Stimulated activated CD8-positive, alpha-beta memory T cell treated with anti-CD3 and anti-CD28 coated beads, Interleukin-4, amount 100 ng/mL, for 24 hours (primary cell): ENCODE data around the gene BLMH.
A peak's percentile ranks its signal among the peaks of the same experiment; 100 is the strongest.

Experiments
- DNase-seq: peaks from one replicate; pipeline ENCODE4 v3.0.0-alpha.2; 2020; ENCODE audit warnings: low read depth

BLMH gene, protein sequence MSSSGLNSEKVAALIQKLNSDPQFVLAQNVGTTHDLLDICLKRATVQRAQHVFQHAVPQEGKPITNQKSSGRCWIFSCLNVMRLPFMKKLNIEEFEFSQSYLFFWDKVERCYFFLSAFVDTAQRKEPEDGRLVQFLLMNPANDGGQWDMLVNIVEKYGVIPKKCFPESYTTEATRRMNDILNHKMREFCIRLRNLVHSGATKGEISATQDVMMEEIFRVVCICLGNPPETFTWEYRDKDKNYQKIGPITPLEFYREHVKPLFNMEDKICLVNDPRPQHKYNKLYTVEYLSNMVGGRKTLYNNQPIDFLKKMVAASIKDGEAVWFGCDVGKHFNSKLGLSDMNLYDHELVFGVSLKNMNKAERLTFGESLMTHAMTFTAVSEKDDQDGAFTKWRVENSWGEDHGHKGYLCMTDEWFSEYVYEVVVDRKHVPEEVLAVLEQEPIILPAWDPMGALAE

GRCh38 chr17:30291543-30292285 is at the start of gene BLMH:
TSS of gene BLMH (minus strand) at chr17:30291944. CDS start at chr17:30291819, 125 bp downstream.
- DNase-seq, result peak; percentile 82

DNA sequence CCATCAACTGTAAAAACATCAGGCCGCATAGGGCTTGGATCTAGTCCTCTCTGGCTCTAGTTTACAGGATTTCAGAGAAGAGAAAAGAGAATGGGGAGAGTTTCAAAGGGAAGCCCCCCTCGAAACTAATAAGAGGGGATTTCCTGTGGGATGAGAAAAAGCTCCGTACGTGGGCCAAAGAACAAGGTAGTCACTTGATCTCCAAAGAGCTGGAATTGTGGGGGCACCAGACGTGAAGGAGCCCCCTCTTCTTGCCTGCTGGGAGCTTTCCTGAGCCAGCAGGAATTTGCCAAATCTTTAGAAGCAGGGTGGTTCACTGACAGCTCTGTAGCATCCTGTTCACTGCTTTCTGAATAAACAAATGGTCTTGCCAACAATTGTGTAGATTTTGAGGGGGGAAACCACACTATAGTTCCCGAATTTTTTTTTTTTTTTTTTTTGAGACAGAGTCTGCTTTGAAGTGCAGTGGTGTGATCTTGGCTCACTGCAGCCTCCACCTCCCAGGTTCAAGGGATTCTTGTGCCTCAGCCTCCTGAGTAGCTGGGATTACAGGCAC is 49.1 kb upstream of the BLMH start:
- no peak for DNase-seq

DNA sequence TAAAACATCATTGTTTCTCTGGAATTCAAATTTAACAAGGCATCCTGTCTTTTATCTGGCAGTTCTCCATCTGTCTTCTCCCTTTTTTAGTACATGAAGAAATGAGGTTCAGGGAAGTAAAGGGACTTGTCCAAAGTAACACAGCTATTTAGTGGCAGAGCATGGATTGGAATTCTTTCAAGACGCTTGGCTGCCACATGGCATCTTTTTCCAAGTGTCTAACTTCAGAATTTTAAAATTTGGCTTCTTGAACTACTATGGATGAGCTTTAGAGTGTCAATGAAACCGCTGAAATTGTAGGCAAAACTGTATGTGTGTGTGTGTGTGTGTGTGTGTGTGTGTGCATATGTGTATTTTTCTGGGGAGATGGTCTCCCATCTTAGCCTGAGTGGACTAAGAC is 47.3 kb upstream of the BLMH start:
- no peak for DNase-seq

GRCh38 chr17:30337393-30337999 is 45.8 kb upstream of the BLMH start:
- DNase-seq, result no peak

- peak; percentile 15 for DNase-seq
Observed at GRCh38 chr17:30336369-30337171, 44.8 kb upstream of the BLMH start.

DNA sequence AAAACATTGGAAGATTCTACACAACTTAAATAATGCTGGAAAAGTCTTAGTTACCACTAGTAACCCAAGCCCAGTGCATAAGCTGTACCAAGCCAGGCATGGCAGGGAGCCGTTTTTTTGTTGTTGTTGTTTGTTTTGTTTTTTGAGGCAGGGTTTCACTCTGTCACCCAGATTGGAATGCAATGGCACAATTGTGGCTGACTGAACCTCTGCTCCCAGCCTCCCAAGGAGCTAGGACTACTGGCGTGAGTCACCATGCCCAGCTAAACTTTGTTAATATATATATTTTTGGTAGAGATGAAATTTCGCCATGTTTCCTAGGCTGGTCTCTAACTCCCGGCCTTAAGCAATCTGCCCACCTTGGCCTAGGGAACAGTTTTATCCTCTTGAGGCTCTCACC is 42.7 kb upstream of the BLMH start:
- DNase-seq, result no peak

GRCh38 chr17:30333503-30334360 is 42.0 kb upstream of the BLMH start, which contains the start of gene TMIGD1:
TSS of gene TMIGD1 (minus strand) at chr17:30334057. CDS start at chr17:30332133, 1,924 bp downstream.
- DNase-seq, result no peak

DNA sequence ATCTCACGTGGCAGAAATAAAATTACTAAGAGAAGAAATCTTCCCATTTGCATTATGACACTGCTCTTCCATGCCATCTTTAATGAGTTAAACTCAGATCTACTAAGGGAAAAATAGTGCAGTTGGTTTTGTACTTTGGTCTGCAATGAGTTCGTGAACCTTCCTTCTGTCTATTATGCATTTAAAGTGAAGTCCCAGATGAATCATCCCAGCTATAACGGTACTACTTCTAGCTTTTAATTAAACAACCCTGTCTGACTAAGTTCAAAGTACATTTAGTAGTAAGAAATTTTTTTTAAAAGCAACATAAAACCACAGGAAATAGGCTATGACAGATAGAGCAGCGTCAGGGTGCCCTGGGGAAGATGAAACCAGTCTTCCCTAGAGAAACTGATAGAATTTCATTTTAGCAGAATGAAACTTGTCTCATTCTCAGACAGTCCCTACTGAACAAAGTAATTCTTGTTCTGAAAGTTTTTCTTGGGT is 40.4 kb upstream of the BLMH start:
- DNase-seq, result no peak

DNA sequence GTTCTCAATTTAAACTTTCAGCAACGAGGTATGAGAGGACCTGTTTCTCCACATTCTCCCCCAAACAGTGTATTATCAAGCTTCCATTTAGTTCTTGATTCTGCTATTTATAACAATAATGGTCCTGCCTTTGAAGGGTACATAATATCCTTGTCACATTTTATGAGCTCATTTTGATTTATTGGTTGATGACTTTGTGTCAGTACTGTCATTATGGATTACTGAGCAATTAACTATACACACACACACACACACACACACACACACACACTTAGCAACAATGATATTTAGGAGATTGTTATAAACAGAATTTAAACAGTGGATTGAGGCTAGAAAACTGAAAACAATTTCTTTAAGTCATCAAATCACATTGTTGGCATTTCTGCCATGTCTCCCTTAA is 35.1 kb upstream of the BLMH start:
- DNase-seq, result no peak

- DNase-seq, result no peak
Observed at GRCh38 chr17:30324723-30325122, 33.0 kb upstream of the BLMH start.

- DNase-seq, result no peak
Observed at GRCh38 chr17:30323895-30324319, 32.2 kb upstream of the BLMH start.

GRCh38 chr17:30323262-30323894 is 31.6 kb upstream of the BLMH start:
- DNase-seq, result no peak

DNA sequence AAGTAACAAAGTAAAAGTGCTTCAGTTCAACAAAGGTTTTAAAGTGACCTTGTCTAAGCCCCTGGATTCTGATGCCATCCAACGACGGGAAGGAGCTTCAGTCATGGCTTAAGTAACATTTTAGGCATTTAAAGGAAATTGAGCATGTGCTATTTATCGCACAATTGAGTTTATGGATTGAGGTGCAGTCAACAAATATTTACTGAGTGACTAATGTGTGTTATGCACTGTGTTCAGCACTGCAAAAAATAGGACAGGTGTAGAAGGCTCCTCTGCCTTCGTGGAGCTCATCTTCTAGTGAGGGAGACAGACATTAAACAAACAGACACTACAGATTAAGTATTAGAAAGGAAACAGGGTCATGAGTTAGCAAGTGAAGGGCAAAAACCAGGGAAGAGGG is 29.6 kb upstream of the BLMH start:
- DNase-seq, result no peak

DNA sequence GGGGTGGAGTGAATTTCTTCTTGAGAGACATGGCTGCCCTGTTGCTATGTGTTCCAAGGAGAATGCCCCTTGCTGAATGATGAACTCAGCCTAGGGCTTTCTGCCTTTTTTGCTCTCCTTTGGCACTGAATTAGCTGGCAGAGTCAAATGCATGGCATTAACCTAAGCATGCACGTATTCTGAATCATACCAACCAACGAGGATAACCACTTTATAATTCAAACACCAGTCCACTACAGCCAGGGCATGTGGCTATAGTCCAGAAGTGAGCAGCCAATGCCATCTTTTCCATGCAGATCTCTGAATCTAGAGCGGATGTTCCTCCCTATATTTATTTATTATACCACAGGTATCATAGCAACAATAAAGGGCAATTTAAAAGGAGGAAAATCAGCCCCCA is 26.4 kb upstream of the BLMH start:
- no peak for DNase-seq

- DNase-seq, result no peak
Observed at GRCh38 chr17:30316736-30317135, 25.0 kb upstream of the BLMH start.

DNA sequence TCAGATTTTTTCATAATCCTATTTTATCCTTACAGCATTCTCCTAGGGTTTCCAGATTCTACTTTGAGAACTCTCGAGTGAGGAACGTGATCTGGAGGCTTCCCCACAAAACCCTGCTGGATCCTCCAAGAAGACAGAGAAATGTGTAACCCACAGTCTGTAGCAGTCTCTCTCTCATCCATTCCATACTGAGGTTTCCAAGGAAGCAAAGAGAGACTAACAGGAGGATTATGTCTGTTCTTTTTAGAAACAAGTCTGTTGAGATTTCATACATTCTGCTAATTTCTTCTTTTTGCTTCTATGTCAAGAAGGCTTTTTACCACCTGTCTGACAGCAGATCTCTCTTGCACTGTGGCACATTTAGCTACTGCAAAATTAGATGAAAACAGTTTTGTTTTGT is 23.4 kb upstream of the BLMH start:
- no peak for DNase-seq

DNA sequence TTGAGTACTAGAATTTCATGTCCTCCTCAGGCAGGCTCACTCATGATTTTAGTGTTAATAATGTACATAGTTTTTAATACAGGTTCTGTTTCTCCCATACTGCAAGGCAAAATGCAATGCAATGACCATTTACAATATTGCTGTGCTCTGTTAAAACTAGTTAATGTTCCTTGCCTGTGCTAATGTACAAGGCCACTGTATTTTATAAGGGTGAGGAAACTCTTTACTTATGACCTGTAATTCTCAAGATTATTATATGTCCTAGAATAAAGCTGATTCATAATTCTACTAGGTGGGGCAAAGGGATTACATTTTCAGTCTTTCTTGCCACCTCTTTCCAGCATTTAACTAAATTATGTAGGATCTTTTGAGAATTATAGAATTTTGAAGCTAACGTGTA is 22.7 kb upstream of the BLMH start:
- DNase-seq, result no peak

GRCh38 chr17:30312226-30312625 is 20.5 kb upstream of the BLMH start:
- no peak for DNase-seq

DNA sequence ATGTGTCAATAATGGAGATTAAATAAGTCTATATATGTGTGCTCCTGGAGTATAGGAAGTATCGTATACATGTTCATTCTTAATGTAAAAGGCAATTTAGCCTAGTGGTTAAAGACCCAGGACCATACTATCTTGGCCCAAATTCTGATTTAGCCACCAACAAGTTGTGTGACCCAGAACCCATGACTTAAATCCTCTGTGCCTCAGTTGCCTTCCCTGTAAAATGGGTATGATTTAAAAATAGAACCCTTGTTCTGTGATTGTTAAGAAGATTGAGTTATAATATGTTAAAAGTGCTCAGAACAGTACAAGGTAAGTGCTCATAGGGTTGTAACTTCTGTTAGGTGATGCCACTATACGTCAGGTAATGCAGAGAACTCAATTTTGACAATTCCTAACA is 18.8 kb upstream of the BLMH start:
- no peak for DNase-seq

DNA sequence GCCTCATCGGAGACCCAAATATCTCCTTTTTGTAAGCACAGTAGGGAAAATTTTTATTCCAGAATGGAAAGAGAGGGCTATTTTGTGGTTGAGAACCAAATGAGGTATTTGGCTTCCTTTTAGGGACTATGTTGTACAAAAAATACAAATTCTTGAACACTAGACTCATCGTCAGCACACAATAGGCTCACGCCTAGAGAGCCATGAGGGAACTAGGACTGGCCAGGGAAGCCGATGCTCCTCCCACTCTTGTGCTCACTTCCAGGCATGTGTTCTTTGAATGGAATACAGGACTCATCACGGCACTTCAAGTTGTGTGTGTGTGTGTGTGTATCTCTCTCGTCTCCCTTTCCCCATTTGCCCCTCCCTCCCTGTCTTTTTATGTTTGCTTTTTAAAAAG is 17.8 kb upstream of the BLMH start:
- DNase-seq, result no peak
